SIG-M5 (cell line): Measurements from ENCODE around the gene TXLNA.

Experiments
- DNase-seq: peaks from one replicate; lab custom pipeline; 2025; lab: John Stamatoyannopoulos, UW

Gene TXLNA

GRCh38 chr1:32184650-32185049, 5.2 kb downstream of the TXLNA start:
- DNase-seq, result no peak

DNA sequence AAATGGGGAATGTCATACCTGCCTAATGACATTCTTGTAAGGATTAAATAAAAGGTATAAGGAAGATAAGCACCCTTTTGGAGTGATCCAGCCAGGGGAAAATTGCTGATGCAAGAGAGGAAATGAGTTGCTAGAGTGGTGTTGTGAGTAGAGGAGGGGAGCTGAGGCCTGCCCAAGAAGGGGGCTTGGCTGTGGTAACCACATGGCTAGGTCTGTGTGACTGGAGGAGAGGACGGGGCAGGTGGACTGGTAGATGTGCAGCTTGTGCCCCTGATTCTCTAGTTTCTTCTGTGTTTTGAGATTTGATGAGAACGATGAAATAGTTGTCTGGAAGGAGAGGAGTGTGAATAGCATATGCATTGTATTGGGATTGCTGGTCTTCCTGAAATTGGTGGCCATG, 6.6 kb downstream of the TXLNA start:
- no peak for DNase-seq

DNA sequence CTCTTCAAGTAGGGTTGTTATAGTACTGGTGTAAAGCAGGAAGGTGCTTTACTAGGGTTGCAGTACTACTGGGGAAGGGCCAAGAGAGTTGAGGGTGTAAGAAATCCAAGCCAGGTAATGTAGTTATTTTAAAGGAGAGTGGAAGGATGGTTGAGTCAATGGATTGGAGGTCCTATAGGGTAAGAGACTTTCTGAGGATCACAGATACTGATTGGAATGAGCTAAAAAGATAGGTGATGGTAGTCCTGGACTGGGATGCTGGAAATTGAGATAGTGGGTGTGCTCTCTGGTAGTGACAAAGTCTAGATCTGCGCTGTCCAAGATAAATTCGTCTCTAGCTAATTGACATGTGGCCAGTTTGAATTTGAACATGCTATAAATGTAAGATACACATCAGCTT, 7.0 kb downstream of the TXLNA start:
- no peak for DNase-seq

DNA sequence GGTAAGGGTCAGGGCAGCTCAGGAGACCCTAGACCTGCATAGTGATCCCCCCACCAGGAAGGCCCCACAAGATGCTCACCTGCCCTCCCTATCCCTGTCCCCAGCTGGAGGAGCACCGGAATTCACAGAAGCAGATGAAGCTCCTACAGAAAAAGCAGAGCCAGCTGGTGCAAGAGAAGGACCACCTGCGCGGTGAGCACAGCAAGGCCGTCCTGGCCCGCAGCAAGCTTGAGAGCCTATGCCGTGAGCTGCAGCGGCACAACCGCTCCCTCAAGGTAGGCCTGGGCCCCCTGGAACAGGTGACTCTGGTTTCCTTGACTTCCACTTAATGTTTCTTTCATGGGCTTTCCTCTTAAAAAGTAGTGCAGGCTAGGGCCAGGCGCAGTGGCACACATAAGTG, 8.4 kb downstream of the TXLNA start:
- DNase-seq, result no peak

GRCh38 chr1:32192220-32192948, 12.9 kb downstream of the TXLNA start:
- DNase-seq, result no peak

- no peak for DNase-seq
Observed at GRCh38 chr1:32194984-32195383, 15.5 kb downstream of the TXLNA start.

- DNase-seq, result no peak
Observed at GRCh38 chr1:32195531-32195930, 16.1 kb downstream of the TXLNA start.

DNA sequence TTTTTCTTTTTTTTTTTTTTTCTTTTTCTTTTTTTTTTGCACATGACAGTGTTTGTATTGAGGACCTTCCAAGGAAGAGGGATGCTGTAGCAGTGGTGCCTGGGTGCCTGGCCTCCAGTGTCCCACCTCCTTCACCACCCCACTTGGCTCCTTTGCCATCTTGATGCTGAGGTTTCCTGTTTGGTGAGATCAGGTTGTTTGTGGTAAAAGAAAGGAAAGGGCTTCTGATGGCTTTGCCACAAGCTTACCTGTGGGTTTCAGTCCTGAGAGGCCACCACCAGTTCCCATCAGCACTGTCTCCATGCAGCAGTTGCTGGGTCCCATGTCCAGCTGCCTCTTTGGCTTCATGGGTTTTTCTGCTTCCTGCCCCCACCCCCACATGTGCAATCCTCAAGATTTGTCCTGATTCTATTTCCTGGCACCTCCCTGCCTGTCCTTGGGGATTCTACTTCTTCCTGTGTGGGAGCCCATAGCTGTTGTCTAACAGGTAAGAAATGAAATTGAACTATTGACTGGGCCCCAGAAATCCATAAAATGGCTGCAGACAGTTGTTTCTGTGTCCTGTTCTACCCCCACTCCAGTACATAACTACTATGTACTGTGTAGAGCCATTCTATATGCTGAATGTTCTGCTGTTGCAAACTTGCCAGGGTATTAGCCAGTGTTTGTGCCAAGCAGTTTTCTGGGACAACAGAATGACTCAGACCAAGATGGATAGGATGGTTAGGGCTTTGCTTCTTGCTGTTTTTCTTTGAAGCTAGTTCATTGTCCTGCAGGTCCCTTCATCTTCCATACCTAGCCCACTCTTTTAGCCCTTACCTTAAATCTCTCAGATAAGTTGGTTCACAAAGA, 16.7 kb downstream of the TXLNA start:
- DNase-seq, result no peak

- no peak for DNase-seq
Observed at GRCh38 chr1:32197074-32197473, 17.6 kb downstream of the TXLNA start.

- DNase-seq, result no peak
Observed at GRCh38 chr1:32197837-32198236, 18.4 kb downstream of the TXLNA start.

DNA sequence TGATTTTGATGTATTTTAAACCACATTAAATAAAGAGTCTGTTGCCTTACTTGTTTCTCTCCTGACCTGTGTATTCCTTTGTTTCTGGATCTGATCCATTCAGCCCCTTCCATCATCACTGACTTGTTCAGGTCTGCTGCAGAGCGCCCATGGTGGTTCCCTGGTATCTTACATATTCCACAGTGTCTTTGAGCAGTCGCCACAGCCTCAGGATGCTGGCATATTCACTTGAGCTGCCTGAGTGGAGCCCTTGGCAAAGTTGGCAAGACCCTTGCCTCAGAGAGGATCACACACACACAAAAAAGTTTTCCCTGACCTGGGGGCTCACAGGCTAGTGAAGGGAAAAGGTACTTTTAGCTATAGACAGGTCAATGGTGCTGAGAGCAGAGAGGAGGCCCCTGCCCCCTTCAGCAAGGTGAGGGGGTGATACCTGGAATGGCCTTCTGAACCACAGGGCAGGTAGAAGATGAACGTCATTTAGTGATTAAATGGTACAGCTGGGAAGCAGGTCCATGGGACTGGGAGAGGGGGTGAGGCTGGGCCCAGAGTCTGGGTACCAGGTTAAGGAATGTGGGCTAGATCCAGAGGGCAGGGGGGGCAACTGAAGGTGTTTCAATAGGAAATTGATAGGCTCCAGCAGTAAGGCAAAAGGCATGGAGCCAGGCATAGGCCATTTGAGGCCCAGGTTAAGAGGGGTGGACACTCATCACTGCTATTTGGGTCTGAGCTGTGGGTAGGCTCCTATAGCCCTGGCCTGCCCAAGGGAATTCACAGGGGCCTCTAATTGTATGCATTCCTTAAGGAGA, 19.0 kb downstream of the TXLNA start:
- no peak for DNase-seq

GRCh38 chr1:32199043-32199716, 19.7 kb downstream of the TXLNA start:
- DNase-seq, result no peak

GRCh38 chr1:32199717-32200072, 20.2 kb downstream of the TXLNA start:
- DNase-seq, result no peak

- DNase-seq, result no peak
Observed at GRCh38 chr1:32200226-32201010, 20.9 kb downstream of the TXLNA start, which contains the start of gene CCDC28B. CCDC28B (plus strand) TSS chr1:32200595; CDS start chr1:32201936, 1,341 bp downstream.

DNA sequence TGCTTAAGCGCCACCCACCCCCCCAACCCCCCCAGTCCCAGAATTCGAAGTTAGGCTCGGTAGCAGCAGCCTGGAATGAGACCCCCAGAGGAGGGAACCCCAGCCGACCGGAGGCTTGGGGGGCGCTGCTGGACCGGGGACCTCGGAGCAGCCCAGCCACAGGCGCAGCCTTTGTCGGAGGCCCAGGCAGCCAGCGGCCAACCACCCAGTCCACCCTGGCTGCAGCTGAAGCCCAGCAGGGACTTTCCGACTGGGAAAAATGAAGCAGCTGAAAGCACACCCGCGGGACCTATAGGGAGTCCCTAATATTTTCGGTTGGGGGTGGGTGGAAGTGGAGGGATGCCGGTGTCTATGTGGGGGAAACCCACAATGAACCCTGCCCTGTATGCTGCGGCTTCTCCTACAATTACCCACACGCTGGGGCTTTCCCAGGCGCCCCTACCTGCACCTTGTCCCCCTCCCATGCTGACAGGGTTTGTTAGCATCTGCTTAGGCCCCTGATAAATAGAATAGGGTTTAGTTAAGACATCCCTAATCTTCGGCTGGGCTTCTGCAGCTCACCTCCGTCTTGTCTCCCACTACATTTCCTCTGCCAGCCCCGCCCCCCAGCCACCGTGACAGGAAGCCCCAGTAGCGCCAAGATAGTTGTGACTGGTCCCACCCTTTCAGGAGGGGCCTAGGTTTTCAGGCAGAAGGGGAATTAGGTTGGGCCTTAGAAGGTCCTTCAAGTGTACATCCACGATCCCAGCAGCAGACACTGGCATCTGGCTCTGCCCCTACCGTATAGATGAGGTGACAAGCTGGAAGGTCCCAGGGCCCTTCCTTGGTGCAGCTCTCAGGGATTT, 21.8 kb downstream of the TXLNA start:
- no peak for DNase-seq

- DNase-seq, result no peak
Observed at GRCh38 chr1:32204943-32205361, 25.5 kb downstream of the TXLNA start.

- DNase-seq, result no peak
Observed at GRCh38 chr1:32205401-32206370, 26.2 kb downstream of the TXLNA start, which contains the start of gene IQCC. IQCC (plus strand) TSS chr1:32205671; CDS start chr1:32205682, 11 bp downstream.

GRCh38 chr1:32208469-32208868, 29.0 kb downstream of the TXLNA start:
- no peak for DNase-seq

DNA sequence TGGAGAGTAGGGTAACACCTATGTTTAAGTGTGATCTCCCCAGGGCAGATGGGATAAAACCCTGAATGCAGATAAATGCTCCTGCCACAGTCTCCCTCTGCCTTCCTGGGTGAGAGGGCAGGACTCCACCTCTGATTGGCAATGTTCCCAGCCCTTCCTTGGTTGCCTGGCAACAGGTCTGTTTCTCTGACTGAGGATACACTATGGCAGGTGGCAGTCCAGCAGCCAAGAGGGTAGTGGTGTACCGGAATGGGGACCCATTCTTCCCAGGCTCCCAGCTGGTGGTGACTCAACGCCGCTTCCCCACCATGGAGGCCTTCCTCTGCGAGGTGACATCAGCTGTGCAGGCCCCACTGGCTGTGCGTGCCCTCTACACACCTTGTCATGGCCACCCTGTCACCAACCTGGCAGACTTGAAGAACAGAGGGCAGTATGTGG, 29.4 kb downstream of the TXLNA start, which contains the start of gene DCDC2B:
Gene DCDC2B, plus strand, starts transcription at position 199 of the 438 bp plus-strand sequence. Its CDS starts 5 bp downstream, at position 204.
- no peak for DNase-seq
